ENCODE data around the gene ZNF839.

Gene ZNF839

DNA sequence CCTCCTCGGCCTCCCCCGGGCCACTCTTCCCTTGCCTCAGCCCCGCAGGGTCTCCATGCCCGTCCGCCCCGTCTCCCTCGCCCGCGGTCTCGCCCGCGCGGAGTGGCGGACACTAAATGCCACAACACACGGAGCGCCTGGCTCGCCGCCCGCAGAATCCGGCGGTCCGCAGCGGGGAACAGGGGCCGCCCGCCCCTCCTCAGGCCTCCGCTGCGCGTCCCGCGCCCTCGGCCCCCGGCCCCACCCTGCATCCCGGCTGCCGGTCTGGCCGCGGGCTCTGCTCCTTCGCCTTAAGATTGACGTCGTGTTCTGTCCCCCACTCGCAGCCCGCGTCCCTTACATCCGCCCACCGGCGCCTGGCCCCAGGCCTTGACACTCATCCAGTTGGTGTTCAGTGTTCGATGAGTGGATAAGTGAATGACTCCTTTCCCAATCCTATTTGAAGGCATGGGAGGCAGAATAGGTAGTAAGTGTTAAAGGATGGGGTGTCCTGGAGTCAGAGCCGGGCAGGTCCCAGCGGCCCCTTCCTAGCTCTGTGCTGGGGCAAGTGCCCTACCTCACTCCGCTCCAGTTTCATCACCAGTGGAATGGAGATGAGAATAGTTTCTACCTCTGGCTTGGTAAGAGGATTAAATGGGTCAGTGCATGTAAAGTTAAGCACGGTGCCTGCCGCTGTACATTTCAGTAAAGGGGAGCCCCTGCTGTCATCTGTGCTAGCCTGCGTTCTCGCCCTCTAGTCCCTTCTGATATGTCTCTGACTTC lies 43.8 kb downstream of the ZNF839 start:
- H3K4me3 ChIP-seq (ENCODE audit: low read length): peak overlapping the region; percentile 72
- no peak overlapping the region for H2AK5ac ChIP-seq (ENCODE audit: low read length)
- peak; percentile 31 for DNase-seq
- WGBS (ENCODE audit: extremely low coverage, insufficient coverage, low lambda C conversion rate): no CpG with 5 or more reads among the region's 53 CpGs
- H3K4ac ChIP-seq (ENCODE audit: low read depth, low read length): peak overlapping the region; percentile 90
- H3K23ac ChIP-seq (ENCODE audit: low read length): no peak overlapping the region
- H2BK120ac ChIP-seq (ENCODE audit: low read depth, low read length): no peak overlapping the region
- peak overlapping the region; percentile 89 for H3K56ac ChIP-seq (ENCODE audit: low read length)
- peaks cover 2% of the 10 kb centered on the region for H3K79me2 ChIP-seq (ENCODE audit: control insufficient read depth, insufficient read depth, low read length)
- no peak overlapping the region for H4K8ac ChIP-seq (ENCODE audit: low read depth, low read length)
- no peaks in the 10 kb centered on the region for H3K36me3 ChIP-seq (ENCODE audit: control insufficient read depth, insufficient read depth, low read length)
- H3K27ac ChIP-seq (ENCODE audit: low read depth, low read length): peak overlapping the region; percentile 37
- H2BK15ac ChIP-seq (replicated peaks; ENCODE audit: low read depth): no peak overlapping the region
- H2BK5ac ChIP-seq (ENCODE audit: low read length): no peak overlapping the region
- H3K4me2 ChIP-seq (ENCODE audit: low read length): peak overlapping the region; percentile 97
- peaks cover 5% of the 10 kb centered on the region for H3K4me1 ChIP-seq (ENCODE audit: control insufficient read depth, low read depth, low read length)
- H3K79me1 ChIP-seq (ENCODE audit: low read length): peaks cover 11% of the 10 kb centered on the region
- peak overlapping the region; percentile 90 for H3K9ac ChIP-seq (ENCODE audit: low read length)
- peak overlapping the region; percentile 65 for H3K18ac ChIP-seq (ENCODE audit: low read length)
- H3K27me3 ChIP-seq (ENCODE audit: insufficient read depth, low read length, poor library complexity): no peaks in the 10 kb centered on the region
- no peak overlapping the region for H4K5ac ChIP-seq (ENCODE audit: low read length)

DNA sequence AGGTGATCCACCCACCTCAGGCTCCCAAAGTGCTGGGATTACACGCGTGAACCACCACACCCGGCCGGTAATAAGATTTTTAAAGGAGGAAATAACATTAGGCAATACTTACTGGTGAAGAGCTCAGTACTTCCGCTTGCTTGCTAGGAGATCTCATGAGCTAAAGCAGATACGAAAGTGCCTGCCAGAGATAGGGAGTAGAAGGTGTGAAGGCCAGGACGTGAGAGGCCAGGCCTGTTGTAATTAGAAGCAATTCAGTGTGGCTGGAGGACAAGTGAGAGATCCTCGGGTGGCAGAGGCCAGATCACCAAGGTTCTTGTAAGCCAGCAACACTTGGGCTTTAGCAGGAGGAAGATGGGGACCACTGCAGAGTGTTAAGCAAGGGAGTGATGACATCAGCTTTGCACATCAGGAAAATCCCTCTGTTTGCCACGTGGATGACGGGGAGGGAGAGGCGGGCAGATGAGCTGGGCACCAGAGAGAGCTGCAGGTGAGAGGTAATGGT lies 50.8 kb downstream of the ZNF839 start:
- no CpG with 5 or more reads among the region's 11 CpGs for WGBS (ENCODE audit: extremely low coverage, insufficient coverage, low lambda C conversion rate)
- no peak overlapping the region for H2BK15ac ChIP-seq (replicated peaks; ENCODE audit: low read depth)

DNA sequence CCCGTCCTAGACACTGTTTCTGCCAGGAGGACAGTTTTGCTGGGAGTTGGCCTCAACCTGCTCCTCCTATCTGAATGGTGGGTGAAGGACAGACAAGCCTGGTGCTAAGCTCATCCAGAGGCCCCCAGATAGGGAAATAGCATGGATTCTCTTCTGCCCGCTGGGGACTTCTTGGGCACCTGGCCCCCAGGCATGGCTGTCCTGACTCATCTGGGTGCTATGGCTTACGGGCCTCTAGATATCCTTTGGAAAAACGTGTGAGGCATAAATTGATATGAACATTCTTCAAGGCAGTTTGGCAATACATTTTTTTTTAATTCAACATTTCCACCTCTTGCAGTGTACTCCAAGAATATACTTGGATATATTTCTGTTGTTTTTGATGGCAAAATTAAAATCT lies 51.8 kb downstream of the ZNF839 start:
- Histone ChIP-seq H3K4me3 (ENCODE audit: low read length) (no peak overlapping the region), H3K23ac (ENCODE audit: low read length) (no peak overlapping the region), H3K27ac (ENCODE audit: low read depth, low read length) (no peak overlapping the region), H3K18ac (ENCODE audit: low read length) (no peak overlapping the region), H3K36me3 (ENCODE audit: control insufficient read depth, insufficient read depth, low read length) (no peaks in the 10 kb centered on the region), H2BK5ac (ENCODE audit: low read length) (no peak overlapping the region), H3K4me2 (ENCODE audit: low read length) (no peak overlapping the region), H3K4me1 (ENCODE audit: control insufficient read depth, low read depth, low read length) (no peaks in the 10 kb centered on the region), H3K4ac (ENCODE audit: low read depth, low read length) (no peak overlapping the region), H3K9ac (ENCODE audit: low read length) (no peak overlapping the region), H3K56ac (ENCODE audit: low read length) (no peak overlapping the region), H2BK120ac (ENCODE audit: low read depth, low read length) (no peak overlapping the region), H3K79me2 (ENCODE audit: control insufficient read depth, insufficient read depth, low read length) (no peaks in the 10 kb centered on the region), H4K8ac (ENCODE audit: low read depth, low read length) (no peak overlapping the region), H3K27me3 (ENCODE audit: insufficient read depth, low read length, poor library complexity) (no peaks in the 10 kb centered on the region), H2AK5ac (ENCODE audit: low read length) (no peak overlapping the region), H3K79me1 (ENCODE audit: low read length) (peaks cover 2% of the 10 kb centered on the region), H4K5ac (ENCODE audit: low read length) (no peak overlapping the region), H2BK15ac (replicated peaks; ENCODE audit: low read depth) (no peak overlapping the region)
- WGBS (ENCODE audit: extremely low coverage, insufficient coverage, low lambda C conversion rate): no CpG with 5 or more reads among the region's 4 CpGs
- no peak for DNase-seq

More for the DNA sequence above, 50.8 kb downstream of the ZNF839 start:
- Histone ChIP-seq H4K8ac (ENCODE audit: low read depth, low read length) (no peak overlapping the region), H3K4me2 (ENCODE audit: low read length) (no peak overlapping the region), H3K4me3 (ENCODE audit: low read length) (no peak overlapping the region), H3K27me3 (ENCODE audit: insufficient read depth, low read length, poor library complexity) (no peaks in the 10 kb centered on the region), H3K36me3 (ENCODE audit: control insufficient read depth, insufficient read depth, low read length) (no peaks in the 10 kb centered on the region), H2BK120ac (ENCODE audit: low read depth, low read length) (no peak overlapping the region), H3K79me1 (ENCODE audit: low read length) (peaks cover 2% of the 10 kb centered on the region), H3K4me1 (ENCODE audit: control insufficient read depth, low read depth, low read length) (no peaks in the 10 kb centered on the region), H3K79me2 (ENCODE audit: control insufficient read depth, insufficient read depth, low read length) (no peaks in the 10 kb centered on the region), H3K9ac (ENCODE audit: low read length) (no peak overlapping the region), H3K23ac (ENCODE audit: low read length) (no peak overlapping the region), H3K4ac (ENCODE audit: low read depth, low read length) (no peak overlapping the region), H4K5ac (ENCODE audit: low read length) (no peak overlapping the region), H2AK5ac (ENCODE audit: low read length) (no peak overlapping the region), H2BK5ac (ENCODE audit: low read length) (no peak overlapping the region), H3K56ac (ENCODE audit: low read length) (no peak overlapping the region), H3K18ac (ENCODE audit: low read length) (no peak overlapping the region), H3K27ac (ENCODE audit: low read depth, low read length) (no peak overlapping the region)
- DNase-seq: peak; percentile 85

DNA sequence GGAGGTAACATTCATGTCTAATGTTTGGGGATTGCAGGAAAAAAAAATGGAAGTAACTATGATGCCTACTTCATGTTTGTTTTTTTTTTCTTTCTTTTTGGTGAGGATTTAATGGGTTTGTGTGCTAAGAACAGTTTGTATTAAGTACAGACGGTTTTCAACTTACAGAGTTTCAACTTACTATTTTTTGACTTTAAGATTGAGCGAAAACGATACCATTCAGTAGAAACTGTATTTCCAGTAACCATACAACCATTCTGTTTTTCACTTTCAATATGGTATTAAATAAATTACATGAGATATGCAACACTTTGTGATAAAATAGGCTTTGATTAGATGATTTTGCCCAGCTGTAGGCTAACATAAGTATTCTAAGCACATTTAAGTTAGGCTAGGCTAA lies 53.6 kb downstream of the ZNF839 start:
- Histone ChIP-seq H3K79me2 (ENCODE audit: control insufficient read depth, insufficient read depth, low read length) (no peaks in the 10 kb centered on the region), H3K27me3 (ENCODE audit: insufficient read depth, low read length, poor library complexity) (no peaks in the 10 kb centered on the region), H3K4me2 (ENCODE audit: low read length) (no peak overlapping the region), H2BK15ac (replicated peaks; ENCODE audit: low read depth) (no peak overlapping the region), H3K9ac (ENCODE audit: low read length) (no peak overlapping the region), H3K79me1 (ENCODE audit: low read length) (no peaks in the 10 kb centered on the region), H4K5ac (ENCODE audit: low read length) (no peak overlapping the region), H3K27ac (ENCODE audit: low read depth, low read length) (no peak overlapping the region), H3K56ac (ENCODE audit: low read length) (no peak overlapping the region), H2AK5ac (ENCODE audit: low read length) (no peak overlapping the region), H3K4me1 (ENCODE audit: control insufficient read depth, low read depth, low read length) (no peaks in the 10 kb centered on the region), H3K18ac (ENCODE audit: low read length) (no peak overlapping the region), H3K4ac (ENCODE audit: low read depth, low read length) (no peak overlapping the region), H3K23ac (ENCODE audit: low read length) (no peak overlapping the region), H2BK120ac (ENCODE audit: low read depth, low read length) (no peak overlapping the region), H3K36me3 (ENCODE audit: control insufficient read depth, insufficient read depth, low read length) (no peaks in the 10 kb centered on the region), H3K4me3 (ENCODE audit: low read length) (no peak overlapping the region), H2BK5ac (ENCODE audit: low read length) (no peak overlapping the region), H4K8ac (ENCODE audit: low read depth, low read length) (no peak overlapping the region)
- WGBS (ENCODE audit: extremely low coverage, insufficient coverage, low lambda C conversion rate): no CpG with 5 or more reads among the region's 3 CpGs
- no peak for DNase-seq

DNA sequence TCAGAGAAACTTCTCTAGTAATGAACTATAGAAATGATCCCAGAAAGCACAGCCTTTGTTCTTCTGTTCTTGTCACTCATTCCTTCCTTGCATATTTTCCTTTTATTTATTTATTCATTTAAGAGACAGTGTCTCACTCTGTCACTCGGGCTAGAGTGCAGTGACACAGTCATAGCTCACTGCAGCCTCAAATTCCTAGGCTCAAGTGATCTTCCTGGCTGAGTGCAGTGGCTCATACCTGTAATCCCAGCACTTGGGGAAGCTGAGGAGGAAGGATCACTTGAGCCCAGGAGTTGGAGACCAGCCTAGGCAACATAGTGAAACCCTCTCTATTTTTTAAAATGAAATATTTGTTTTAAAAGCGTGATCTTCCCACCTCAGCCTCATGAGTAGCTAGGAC lies 54.7 kb downstream of the ZNF839 start:
- H3K27ac ChIP-seq (ENCODE audit: low read depth, low read length): no peak overlapping the region
- no peak overlapping the region for H2BK15ac ChIP-seq (replicated peaks; ENCODE audit: low read depth)
- H3K18ac ChIP-seq (ENCODE audit: low read length): no peak overlapping the region
- H3K56ac ChIP-seq (ENCODE audit: low read length): no peak overlapping the region
- no peak overlapping the region for H3K23ac ChIP-seq (ENCODE audit: low read length)
- H2AK5ac ChIP-seq (ENCODE audit: low read length): no peak overlapping the region
- no peak overlapping the region for H2BK120ac ChIP-seq (ENCODE audit: low read depth, low read length)
- no peak overlapping the region for H3K4me3 ChIP-seq (ENCODE audit: low read length)
- no peak overlapping the region for H3K4me2 ChIP-seq (ENCODE audit: low read length)
- no peak overlapping the region for H3K4ac ChIP-seq (ENCODE audit: low read depth, low read length)
- no peak for DNase-seq
- no peaks in the 10 kb centered on the region for H3K4me1 ChIP-seq (ENCODE audit: control insufficient read depth, low read depth, low read length)
- H3K9ac ChIP-seq (ENCODE audit: low read length): no peak overlapping the region
- H3K27me3 ChIP-seq (ENCODE audit: insufficient read depth, low read length, poor library complexity): no peaks in the 10 kb centered on the region
- no peaks in the 10 kb centered on the region for H3K79me2 ChIP-seq (ENCODE audit: control insufficient read depth, insufficient read depth, low read length)
- H4K5ac ChIP-seq (ENCODE audit: low read length): no peak overlapping the region
- H4K8ac ChIP-seq (ENCODE audit: low read depth, low read length): no peak overlapping the region
- no peaks in the 10 kb centered on the region for H3K79me1 ChIP-seq (ENCODE audit: low read length)
- H3K36me3 ChIP-seq (ENCODE audit: control insufficient read depth, insufficient read depth, low read length): no peaks in the 10 kb centered on the region
- no peak overlapping the region for H2BK5ac ChIP-seq (ENCODE audit: low read length)
- no CpG with 5 or more reads among the region's 2 CpGs for WGBS (ENCODE audit: extremely low coverage, insufficient coverage, low lambda C conversion rate)

DNA sequence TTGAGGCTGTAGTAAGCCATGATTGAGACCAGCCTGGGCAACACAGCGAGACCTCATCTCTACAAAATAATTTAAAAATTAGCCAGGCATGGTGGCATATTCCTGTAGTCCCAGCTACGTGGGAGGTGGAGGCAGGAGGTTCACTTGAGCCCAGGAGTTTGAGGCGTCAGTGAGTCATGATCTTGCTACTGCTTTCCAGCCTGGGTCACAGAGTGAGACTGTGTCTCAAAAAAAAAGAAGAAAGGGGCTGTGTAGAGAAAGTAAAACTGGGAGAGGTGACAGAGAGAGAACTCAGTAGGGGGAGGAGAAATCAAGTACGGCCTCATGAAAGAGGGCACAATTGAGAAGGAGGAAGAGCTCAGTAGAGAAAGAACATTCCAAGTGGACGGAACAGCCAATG lies 55.6 kb downstream of the ZNF839 start:
- H2BK5ac ChIP-seq (ENCODE audit: low read length): no peak overlapping the region
- no peaks in the 10 kb centered on the region for H3K79me1 ChIP-seq (ENCODE audit: low read length)
- H3K79me2 ChIP-seq (ENCODE audit: control insufficient read depth, insufficient read depth, low read length): no peaks in the 10 kb centered on the region
- H2BK15ac ChIP-seq (replicated peaks; ENCODE audit: low read depth): no peak overlapping the region
- H3K18ac ChIP-seq (ENCODE audit: low read length): no peak overlapping the region
- H2AK5ac ChIP-seq (ENCODE audit: low read length): no peak overlapping the region
- H4K8ac ChIP-seq (ENCODE audit: low read depth, low read length): no peak overlapping the region
- H2BK120ac ChIP-seq (ENCODE audit: low read depth, low read length): no peak overlapping the region
- no CpG with 5 or more reads among the region's 5 CpGs for WGBS (ENCODE audit: extremely low coverage, insufficient coverage, low lambda C conversion rate)
- H3K27ac ChIP-seq (ENCODE audit: low read depth, low read length): no peak overlapping the region
- H3K27me3 ChIP-seq (ENCODE audit: insufficient read depth, low read length, poor library complexity): no peaks in the 10 kb centered on the region
- H3K4me3 ChIP-seq (ENCODE audit: low read length): no peak overlapping the region
- no peaks in the 10 kb centered on the region for H3K4me1 ChIP-seq (ENCODE audit: control insufficient read depth, low read depth, low read length)
- H3K9ac ChIP-seq (ENCODE audit: low read length): no peak overlapping the region
- no peak overlapping the region for H3K4ac ChIP-seq (ENCODE audit: low read depth, low read length)
- H4K5ac ChIP-seq (ENCODE audit: low read length): no peak overlapping the region
- no peak for DNase-seq
- no peaks in the 10 kb centered on the region for H3K36me3 ChIP-seq (ENCODE audit: control insufficient read depth, insufficient read depth, low read length)
- H3K56ac ChIP-seq (ENCODE audit: low read length): no peak overlapping the region
- H3K23ac ChIP-seq (ENCODE audit: low read length): no peak overlapping the region
- no peak overlapping the region for H3K4me2 ChIP-seq (ENCODE audit: low read length)
